GM23338 (cell line): ENCODE results near the gene RANGAP1. TPM values are rescaled to one million over a fixed set of nuclear protein-coding genes. Genes with fewer than 3 reads are reported as not detected.
"Not testable (repeated sequence)": the region's sequence is repeated elsewhere in the genome, so short reads cannot be mapped to it uniquely, and the experiment has no call there.

Experiments
- ATAC-seq: fragments of 200-7000 bp; cut with Tn5 transposase; 3 replicates; pipeline ENCODE4 v1.9.1; 2020
- DNase-seq: peaks from one replicate; pipeline ENCODE4 v3.0.0-alpha.2; 2015; ENCODE audit warnings: low spot score
- H2AFZ ChIP-seq: fragments of 200-600 bp; sonication (generic); 2 replicates; pipeline ENCODE4 v1.8.0; 2016; ENCODE audit warnings: antibody characterized with exemption, mild to moderate bottlenecking, moderate library complexity
- H3F3A ChIP-seq: fragments of 200-600 bp; sonication (generic); replicated peaks from 2 replicates; pipeline ENCODE4 v1.8.0; 2017; ENCODE audit warnings: antibody characterized with exemption, mixed run types, low read depth
- H3K27ac ChIP-seq: fragments of 200-600 bp; sonication (generic); 2 replicates; pipeline ENCODE4 v1.6.1; 2016; ENCODE audit warnings: low read depth
- H3K27me3 ChIP-seq: fragments of 200-600 bp; sonication (generic); 2 replicates; pipeline ENCODE4 v1.8.0; 2016; ENCODE audit warnings: mild to moderate bottlenecking, mixed run types, moderate library complexity; ENCODE audit not compliant: insufficient read depth
- H3K36me3 ChIP-seq: fragments of 200-600 bp; sonication (generic); 2 replicates; pipeline ENCODE4 v1.8.0; 2016; ENCODE audit warnings: mild to moderate bottlenecking; ENCODE audit not compliant: insufficient read depth
- H3K4me1 ChIP-seq: fragments of 200-600 bp; sonication (generic); 2 replicates; pipeline ENCODE4 v1.8.0; 2016; ENCODE audit warnings: mild to moderate bottlenecking, moderate library complexity; ENCODE audit not compliant: insufficient read depth
- H3K4me2 ChIP-seq: fragments of 200-600 bp; sonication (generic); 2 replicates; pipeline ENCODE4 v1.7.1; 2017; ENCODE audit warnings: mixed run types
- H3K4me3 ChIP-seq: fragments of 200-600 bp; sonication (generic); 2 replicates; pipeline ENCODE4 v1.6.1; 2016; ENCODE audit warnings: mixed run types
- H3K79me2 ChIP-seq: fragments of 200-600 bp; sonication (generic); replicated peaks from 2 replicates; pipeline ENCODE4 v1.8.0; 2017; ENCODE audit warnings: mild to moderate bottlenecking; ENCODE audit not compliant: insufficient read depth
- H3K9me2 ChIP-seq: fragments of 200-600 bp; sonication (generic); 2 replicates; pipeline ENCODE4 v1.8.0; 2017; ENCODE audit not compliant: insufficient read depth
- H4K20me1 ChIP-seq: fragments of 200-600 bp; sonication (generic); replicated peaks from 2 replicates; pipeline ENCODE4 v1.8.0; 2017; ENCODE audit warnings: mild to moderate bottlenecking; ENCODE audit not compliant: insufficient read depth
- H3K27ac Mint-ChIP-seq: 2 replicates; pipeline ENCODE4 v1.8.0; 2020; ENCODE audit warnings: inconsistent platforms, mild to moderate bottlenecking, moderate library complexity, mixed read lengths
- H3K27me3 Mint-ChIP-seq: 3 replicates; pipeline ENCODE4 v1.8.0; 2022; ENCODE audit warnings: low read depth, mild to moderate bottlenecking, moderate library complexity, mixed read lengths, inconsistent platforms; ENCODE audit not compliant: insufficient read depth, poor library complexity
- H3K36me3 Mint-ChIP-seq: 3 replicates; pipeline ENCODE4 v1.8.0; 2021; ENCODE audit warnings: low read depth, mild to moderate bottlenecking, inconsistent platforms, moderate library complexity, mixed read lengths
- H3K4me1 Mint-ChIP-seq: 3 replicates; pipeline ENCODE4 v1.8.0; 2020; ENCODE audit warnings: mild to moderate bottlenecking, inconsistent platforms, mixed read lengths
- H3K4me3 Mint-ChIP-seq: 3 replicates; pipeline ENCODE4 v1.8.0; 2021; ENCODE audit warnings: moderate library complexity, mild to moderate bottlenecking, inconsistent platforms, mixed read lengths
- H3K9me3 Mint-ChIP-seq: 3 replicates; pipeline ENCODE4 v1.8.0; 2020; ENCODE audit warnings: moderate library complexity, mild to moderate bottlenecking, inconsistent platforms, mixed read lengths
- CTCF ChIP-seq, 2 experiments: fragments of 200-600 bp in 1 of 2; sonication (generic) in 1 of 2; conservative IDR thresholded peaks; 2 replicates each; pipeline versions ENCODE4 v1.5.1 to v1.6.1; 2016 to 2017; ENCODE audit warnings: antibody characterized with exemption in 2 of 2, low read depth in 2 of 2, mild to moderate bottlenecking in 2 of 2, moderate library complexity in 1 of 2
- ETS1 ChIP-seq: IDR thresholded peaks from 2 replicates; pipeline ENCODE4 v1.6.1; 2016; ENCODE audit warnings: antibody characterized with exemption
- EZH2 ChIP-seq: fragments of 200-600 bp; sonication (generic); IDR thresholded peaks from one replicate; pipeline ENCODE4 v1.8.0; 2017; ENCODE audit warnings: antibody characterized with exemption, mild to moderate bottlenecking, low read depth; ENCODE audit not compliant: unreplicated experiment
- JUNB ChIP-seq: IDR thresholded peaks from one replicate; pipeline ENCODE4 v1.6.1; 2016; ENCODE audit warnings: antibody characterized with exemption; ENCODE audit not compliant: unreplicated experiment
- NANOG ChIP-seq: IDR thresholded peaks from 2 replicates; pipeline ENCODE4 v1.6.1; 2016; ENCODE audit warnings: antibody characterized with exemption, borderline replicate concordance
- POLR2AphosphoS5 ChIP-seq: IDR thresholded peaks from 2 replicates; pipeline ENCODE4 v1.6.1; 2016; ENCODE audit warnings: antibody characterized with exemption, low read depth
- STAT1 ChIP-seq: IDR thresholded peaks from one replicate; pipeline ENCODE4 v1.6.1; 2016; ENCODE audit warnings: antibody characterized with exemption; ENCODE audit not compliant: unreplicated experiment
- ZNF114 ChIP-seq: fragments of 250-450 bp; sonication (Bioruptor Pico); IDR thresholded peaks from 2 replicates; pipeline ENCODE4 v1.5.0; 2020; ENCODE audit warnings: mild to moderate bottlenecking, moderate library complexity
- ZNF331 ChIP-seq: fragments of 250-450 bp; sonication (Bioruptor Pico); IDR thresholded peaks from 2 replicates; pipeline ENCODE4 v1.5.0; 2020; ENCODE audit warnings: low read depth, mild to moderate bottlenecking, moderate library complexity
- ZNF462 ChIP-seq: fragments of 250-450 bp; sonication (Bioruptor Pico); IDR thresholded peaks from 2 replicates; pipeline ENCODE4 v1.5.0; 2020; ENCODE audit warnings: mild to moderate bottlenecking, moderate library complexity
- polyA plus RNA-seq: library from polyadenylated mRNA; unstranded; fragments of >200 nt; fragmentation: Nextera tagmentation; extraction: Ambion mirVana; gene quantifications from 2 replicates; pipeline ENCODE4 v1.2.1, GENCODE V29; 2016
- total RNA-seq: library from RNA; depleted of rRNA; stranded (reverse); fragments of >200 nt; shearing (Covaris generic); gene quantifications from 2 replicates; pipeline ENCODE4 v1.2.3, GENCODE V29; 2014

RANGAP1 gene
- total and polyA plus RNA-seq, 2 experiments from 2014 or later: 54.7 to 141 TPM

- Mint-ChIP-seq H3K27ac (no peak overlapping the region), H3K9me3 (no peaks in the 10 kb centered on the region), H3K4me3 (no peak overlapping the region), H3K36me3 (peaks cover 95% of the 10 kb centered on the region), H3K27me3 (peaks cover 10% of the 10 kb centered on the region), H3K4me1 (peaks cover 11% of the 10 kb centered on the region)
- no peak for TF ChIP-seq ZNF462 (CRISPR knock-in tag)
- no peak for TF ChIP-seq ETS1
- no peak for TF ChIP-seq JUNB
- TF ChIP-seq POLR2AphosphoS5: no peak
- TF ChIP-seq CTCF (conservative IDR thresholded peaks at IDR 0.05; ENCODE audit: low read depth in 2 of 2): no peak
- no peak for TF ChIP-seq STAT1
- TF ChIP-seq ZNF331 (CRISPR knock-in tag): no peak
- TF ChIP-seq NANOG: no peak
- TF ChIP-seq ZNF114 (CRISPR knock-in tag): no peak
- no peak for TF ChIP-seq EZH2
- H3K36me3 ChIP-seq: peaks cover 72% of the 10 kb centered on the region
- ATAC-seq (no peak), DNase-seq (no peak)
- no peak overlapping the region for H3K4me2 ChIP-seq
- H3K27me3 ChIP-seq: no peaks in the 10 kb centered on the region
- no peak overlapping the region for H2AFZ ChIP-seq
- peaks cover 30% of the 10 kb centered on the region for H4K20me1 ChIP-seq
- H3K4me1 ChIP-seq: no peaks in the 10 kb centered on the region
- H3K79me2 ChIP-seq: no peaks in the 10 kb centered on the region
- no peak overlapping the region for H3K27ac ChIP-seq
- H3K4me3 ChIP-seq: no peak overlapping the region
- no peaks in the 10 kb centered on the region for H3K9me2 ChIP-seq
- peaks cover 11% of the 10 kb centered on the region; the same call in 1 of the 2 replicates for H3F3A ChIP-seq
Measured at GRCh38 chr22:41260871-41261270, 25.1 kb downstream of the RANGAP1 start.

- H3K27ac Mint-ChIP-seq, H3K9me2 ChIP-seq, H3K4me3 ChIP-seq, H2AFZ ChIP-seq, H3K27me3 Mint-ChIP-seq, H3K4me2 ChIP-seq, H3K9me3 Mint-ChIP-seq, H3K4me1 ChIP-seq, H3K79me2 ChIP-seq, H3K4me3 Mint-ChIP-seq, H3K27ac ChIP-seq, H3K27me3 ChIP-seq, ATAC-seq, DNase-seq: not testable (repeated sequence)
- Mint-ChIP-seq H3K36me3 (peaks cover 96% of the 10 kb centered on the region), H3K4me1 (peaks cover 11% of the 10 kb centered on the region)
- Histone ChIP-seq H3K36me3 (peaks cover 69% of the 10 kb centered on the region), H3F3A (peaks cover 11% of the 10 kb centered on the region; the same call in 1 of the 2 replicates), H4K20me1 (peaks cover 23% of the 10 kb centered on the region)
Measured at GRCh38 chr22:41259756-41260155, 26.2 kb downstream of the RANGAP1 start.
